ENCODE measurements around the gene AP4E1. TPM values are rescaled to one million over a fixed set of nuclear protein-coding genes. Genes with fewer than 3 reads are reported as not detected.

Gene AP4E1
- total and polyA plus RNA-seq, 2 donors (not counting 3 experiments of a cell fraction or from before 2014, with no cell fraction given) = 1.6 to 9.8 TPM

DNA sequence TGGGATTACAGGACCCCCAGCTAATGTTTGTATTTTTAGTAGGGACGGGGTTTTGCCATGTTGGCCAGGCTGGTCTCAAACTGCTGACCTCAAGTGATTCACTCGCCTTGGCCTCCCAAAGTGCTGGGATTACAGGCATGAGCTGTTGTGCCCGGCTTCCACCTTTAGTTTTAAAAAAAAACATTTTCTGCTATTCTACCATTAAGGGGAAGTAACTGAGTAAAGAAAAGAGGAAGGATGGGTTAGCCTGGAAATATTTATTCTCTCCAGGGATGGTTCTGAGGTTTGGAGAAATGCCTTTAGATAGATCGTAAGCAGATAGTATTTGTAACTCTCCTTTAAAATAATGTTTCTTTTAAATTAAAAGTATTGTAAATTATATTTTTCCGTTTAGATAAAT, 3.1 kb downstream of the AP4E1 start:
- Histone ChIP-seq H3K36me3 (ENCODE audit: control insufficient read depth in 2 of 2, extremely low read depth in 1 of 2, insufficient read depth in 2 of 2, low read length in 2 of 2) (peaks cover 4 to 10% of the 10 kb centered on the region in 2 experiments), H3K79me2 (ENCODE audit: control insufficient read depth, insufficient read depth, low read length) (peaks cover 6% of the 10 kb centered on the region), H4K20me1 (replicated peaks; ENCODE audit: control insufficient read depth, extremely low read depth, insufficient read depth, low read length) (no peaks in the 10 kb centered on the region), H3K4me3 (replicated peaks in 1 of 3; ENCODE audit: insufficient read depth in 1 of 3, low read depth in 1 of 3, low read length in 3 of 3) (no peak overlapping the region), H3K9ac (replicated peaks; ENCODE audit: extremely low read depth, insufficient read depth, low read length) (no peak overlapping the region), H3K4me1 (ENCODE audit: control insufficient read depth, extremely low read depth, insufficient read depth, low read length) (peaks cover 10% of the 10 kb centered on the region), H2AFZ (ENCODE audit: low read depth, low read length) (no peak overlapping the region), H3K9me3 (replicated peaks; ENCODE audit: control insufficient read depth, insufficient read depth, low read length) (no peaks in the 10 kb centered on the region), H3K9me1 (replicated peaks; ENCODE audit: control insufficient read depth, extremely low read depth, insufficient read depth, low read length) (no peaks in the 10 kb centered on the region), H3K27me3 (ENCODE audit: control insufficient read depth in 2 of 2, insufficient read depth in 2 of 2, low read length in 2 of 2) (no peaks in the 10 kb centered on the region), H3K4me2 (ENCODE audit: insufficient read depth, low read length) (no peak overlapping the region), H3K27ac (ENCODE audit: insufficient read depth, low read depth, low read length) (no peak overlapping the region)
- ChIA-PET POLR2A (no interaction called here), CTCF (no interaction called here)
- TF ChIP-seq, protein P1, sequence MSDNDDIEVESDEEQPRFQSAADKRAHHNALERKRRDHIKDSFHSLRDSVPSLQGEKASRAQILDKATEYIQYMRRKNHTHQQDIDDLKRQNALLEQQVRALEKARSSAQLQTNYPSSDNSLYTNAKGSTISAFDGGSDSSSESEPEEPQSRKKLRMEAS (IDR thresholded peaks at IDR 0.05; ENCODE audit: insufficient read depth, insufficient read length) = no peak
- TF ChIP-seq EZH2 (IDR thresholded peaks at IDR 0.05; ENCODE audit: borderline replicate concordance, low read depth, low read length, severe bottlenecking) = no peak
- no peak for TF ChIP-seq POLR2AphosphoS5 (IDR thresholded peaks at IDR 0.05; ENCODE audit: insufficient read depth, low read depth, low read length)
- TF ChIP-seq, protein P2, sequence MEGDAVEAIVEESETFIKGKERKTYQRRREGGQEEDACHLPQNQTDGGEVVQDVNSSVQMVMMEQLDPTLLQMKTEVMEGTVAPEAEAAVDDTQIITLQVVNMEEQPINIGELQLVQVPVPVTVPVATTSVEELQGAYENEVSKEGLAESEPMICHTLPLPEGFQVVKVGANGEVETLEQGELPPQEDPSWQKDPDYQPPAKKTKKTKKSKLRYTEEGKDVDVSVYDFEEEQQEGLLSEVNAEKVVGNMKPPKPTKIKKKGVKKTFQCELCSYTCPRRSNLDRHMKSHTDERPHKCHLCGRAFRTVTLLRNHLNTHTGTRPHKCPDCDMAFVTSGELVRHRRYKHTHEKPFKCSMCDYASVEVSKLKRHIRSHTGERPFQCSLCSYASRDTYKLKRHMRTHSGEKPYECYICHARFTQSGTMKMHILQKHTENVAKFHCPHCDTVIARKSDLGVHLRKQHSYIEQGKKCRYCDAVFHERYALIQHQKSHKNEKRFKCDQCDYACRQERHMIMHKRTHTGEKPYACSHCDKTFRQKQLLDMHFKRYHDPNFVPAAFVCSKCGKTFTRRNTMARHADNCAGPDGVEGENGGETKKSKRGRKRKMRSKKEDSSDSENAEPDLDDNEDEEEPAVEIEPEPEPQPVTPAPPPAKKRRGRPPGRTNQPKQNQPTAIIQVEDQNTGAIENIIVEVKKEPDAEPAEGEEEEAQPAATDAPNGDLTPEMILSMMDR (IDR thresholded peaks at IDR 0.05; ENCODE audit: extremely low read depth in 1 of 2, insufficient read depth in 1 of 2, low read depth in 1 of 2, low read length in 2 of 2) = no peak
- TF ChIP-seq GATA2 (IDR thresholded peaks at IDR 0.05; ENCODE audit: insufficient read depth, insufficient read length, low read depth, low read length) = no peak
- no peak for TF ChIP-seq JUN (IDR thresholded peaks at IDR 0.05; ENCODE audit: borderline replicate concordance, insufficient read depth, insufficient read length, low read depth)
- no peak for TF ChIP-seq FOS (IDR thresholded peaks at IDR 0.05; ENCODE audit: borderline replicate concordance, insufficient read depth, low read length)
- TF ChIP-seq MYC (IDR thresholded peaks at IDR 0.05; ENCODE audit: low read depth, low read length) = no peak
- TF ChIP-seq POLR2A (IDR thresholded peaks at IDR 0.05; ENCODE audit: low read depth, low read length) = no peak
- intact Hi-C loops (cut with micrococcal nuclease) = no loop called here
- DNase-seq (ENCODE audit: low read depth, low spot score) (no peak), FAIRE-seq (no peak)
- dilution Hi-C loops (cut with MboI; ENCODE audit: extremely low pct_ligation_motif_present, low sequenced_read_pairs) = no loop called here
- BruUV-seq (replicated peaks) = no TSS peak

Data from endothelial cell of umbilical vein (primary cell).